Right ventricle myocardium inferior (tissue), 1 donor: ENCODE measurements around the gene TLE7. TPM values are rescaled to one million over a fixed set of nuclear protein-coding genes. Genes with fewer than 3 reads are reported as not detected.

Experiments
- ATAC-seq: fragments of 200-7000 bp; cut with Tn5 transposase; one replicate; pipeline ENCODE4 v1.9.1; 2020; ENCODE audit warnings: mild to moderate bottlenecking, moderate library complexity
- DNase-seq: peaks from one replicate; pipeline ENCODE4 v3.0.0; 2021; ENCODE audit errors: missing footprints
- intact Hi-C: fragments of 100-400 bp; cut with DNase I; formaldehyde crosslinking; loops from one replicate; pipeline ENCODE4 v1.11.0; 2022
- total RNA-seq: library from RNA; stranded (reverse); fragmentation: NEBNext Ultra II Directional; extraction: Animal tissue kit (Norgen Biotek cat#: 25700); gene quantifications from one replicate; pipeline ENCODE4 v1.2.1, GENCODE V29; 2021
- donor health status: DM: no; HTN: yes; CAD: no; lungs with severe emphysema.

Gene TLE7
- total RNA-seq, 1 donor from 2014 or later = not detected

- ATAC-seq = no peak
- intact Hi-C loops = no loop called here
- DNase-seq = no peak
Measured at GRCh38 chr16:71459510-71459909, 17.7 kb upstream of the TLE7 start.

- intact Hi-C loops = no loop called here
- no peak for DNase-seq
Measured at GRCh38 chr16:71456801-71457200, 14.9 kb upstream of the TLE7 start.

DNA sequence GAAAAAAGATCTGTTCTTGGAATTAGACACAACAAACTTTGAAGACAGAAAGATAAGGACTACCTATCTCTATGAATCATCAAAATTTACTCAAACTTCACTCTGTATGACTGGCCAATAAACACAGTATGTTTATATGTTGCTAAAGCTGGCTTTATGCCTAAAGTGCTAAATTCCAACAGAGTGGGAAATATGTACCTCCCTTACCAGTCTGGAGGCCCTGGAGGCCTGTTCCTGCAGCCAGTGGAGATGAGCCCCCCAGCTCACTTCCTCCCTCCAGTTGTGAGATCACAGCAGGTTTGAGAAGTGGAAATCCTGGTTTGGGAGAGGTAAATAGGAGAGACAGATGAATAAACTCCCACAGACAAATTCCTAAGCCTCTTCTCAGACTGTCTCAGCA lies 11.2 kb upstream of the TLE7 start:
- intact Hi-C loops = no loop called here
- ATAC-seq = no peak
- DNase-seq = no peak

More at GRCh38 chr16:71456801-71457200, 14.9 kb upstream of the TLE7 start:
- no peak for ATAC-seq

DNA sequence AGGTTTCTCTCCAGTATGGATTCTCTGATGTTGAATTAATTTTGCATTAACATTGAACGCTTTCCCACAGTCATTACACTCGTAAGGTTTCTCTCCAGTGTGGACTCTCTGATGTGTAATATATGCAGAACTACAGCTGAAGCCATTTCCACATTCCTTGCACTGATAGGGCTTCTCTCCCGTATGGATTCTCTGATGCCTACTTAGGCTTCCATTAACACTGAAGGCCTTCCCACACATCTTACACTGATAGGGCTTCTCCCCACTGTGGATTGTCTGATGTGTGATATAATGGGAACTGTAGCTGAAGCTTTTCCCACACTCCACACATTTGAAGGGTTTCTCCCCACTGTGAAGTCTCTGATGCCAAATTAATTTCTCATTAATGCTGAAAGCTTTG lies 7.2 kb upstream of the TLE7 start:
- ATAC-seq (no peak), DNase-seq (no peak)
- intact Hi-C loops = no loop called here

DNA sequence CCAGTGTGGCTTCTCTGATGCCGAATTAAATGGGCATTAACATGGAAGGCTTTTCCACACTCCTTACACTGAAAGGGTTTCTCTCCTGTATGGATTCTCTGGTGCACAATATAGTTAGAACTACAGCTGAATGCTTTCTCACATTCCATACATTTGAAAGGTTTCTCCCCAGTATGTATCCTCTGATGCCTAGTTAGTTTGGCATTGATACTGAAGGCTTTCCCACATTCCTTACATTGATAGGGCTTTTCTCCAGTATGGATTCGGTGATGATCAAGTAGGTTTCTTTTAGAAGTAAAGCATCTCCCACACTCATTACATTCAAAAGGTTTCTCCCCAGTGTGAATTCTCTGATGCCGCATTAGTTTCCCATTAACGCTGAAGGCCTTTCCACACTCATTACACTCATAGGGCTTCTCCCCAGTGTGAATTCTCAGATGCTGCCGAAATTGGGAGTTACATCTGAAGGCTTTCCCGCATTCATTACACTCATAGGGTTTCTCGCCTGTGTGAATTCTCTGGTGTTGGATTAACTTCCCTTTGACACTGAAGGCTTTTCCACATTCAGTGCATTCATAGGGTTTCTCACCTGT lies 6.5 kb upstream of the TLE7 start:
- intact Hi-C loops = no loop called here
- ATAC-seq (no peak), DNase-seq (no peak)

DNA sequence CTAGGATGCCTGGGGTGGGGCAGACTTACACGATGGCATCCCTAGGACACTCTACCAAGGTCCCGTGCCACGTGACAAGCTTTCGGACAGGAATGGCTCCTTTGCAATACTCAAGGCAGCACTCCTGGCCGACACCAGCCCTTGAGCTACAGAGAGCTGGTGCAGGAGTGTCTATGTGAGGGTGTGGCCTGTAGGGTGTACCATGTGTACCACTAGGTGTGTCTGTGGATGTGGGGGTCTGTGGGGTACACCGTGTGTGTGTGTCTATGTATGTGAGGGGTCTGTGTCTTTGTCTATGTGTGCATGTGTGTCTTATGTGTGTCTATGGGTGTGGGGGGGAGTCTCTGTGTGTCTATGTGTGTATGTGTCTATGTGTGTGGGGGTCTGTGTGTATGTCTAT lies 1.9 kb upstream of the TLE7 start:
- no peak for DNase-seq
- intact Hi-C loops = no loop called here
- ATAC-seq = no peak

DNA sequence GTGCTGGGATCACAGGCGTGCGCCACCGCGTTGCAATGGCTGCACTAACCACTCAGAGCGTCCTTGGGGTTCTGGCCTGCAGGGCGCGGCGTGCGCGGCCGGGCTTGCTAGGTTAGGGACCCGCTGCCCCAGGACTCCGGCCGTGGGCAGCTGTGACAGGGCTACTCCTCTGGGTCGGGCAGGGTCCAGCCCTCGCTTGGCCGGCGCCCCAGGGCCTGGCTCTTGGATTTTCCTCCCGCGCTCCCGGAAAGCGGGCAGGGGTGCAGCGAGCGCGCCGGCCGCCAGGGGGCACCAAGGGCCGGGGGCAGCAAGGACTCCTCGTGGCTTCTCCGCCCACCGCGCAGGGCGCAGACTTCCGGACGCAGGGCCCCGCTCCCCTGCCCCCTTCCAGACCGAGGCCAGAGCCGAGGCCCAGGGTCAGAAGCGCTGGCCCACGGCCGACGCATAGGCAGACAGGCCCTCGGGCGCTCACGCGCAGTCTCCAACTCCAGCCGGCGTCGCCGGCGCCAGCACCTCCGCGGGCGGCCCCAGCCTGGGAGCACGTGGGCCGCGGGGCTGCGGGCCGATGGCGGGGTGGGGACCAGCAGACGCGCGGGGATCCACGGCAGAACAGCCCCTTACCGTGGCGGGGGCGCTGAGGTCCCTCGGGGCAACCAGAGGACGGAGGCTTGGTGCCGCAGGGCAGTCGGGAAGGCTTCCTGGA lies 355 bp downstream of the TLE7 start:
- DNase-seq (no peak), ATAC-seq (no peak)
- intact Hi-C loops = no loop called here

- intact Hi-C loops = no loop called here
- DNase-seq (no peak), ATAC-seq (no peak)
Measured at GRCh38 chr16:71440669-71441347, 1.0 kb downstream of the TLE7 start.

DNA sequence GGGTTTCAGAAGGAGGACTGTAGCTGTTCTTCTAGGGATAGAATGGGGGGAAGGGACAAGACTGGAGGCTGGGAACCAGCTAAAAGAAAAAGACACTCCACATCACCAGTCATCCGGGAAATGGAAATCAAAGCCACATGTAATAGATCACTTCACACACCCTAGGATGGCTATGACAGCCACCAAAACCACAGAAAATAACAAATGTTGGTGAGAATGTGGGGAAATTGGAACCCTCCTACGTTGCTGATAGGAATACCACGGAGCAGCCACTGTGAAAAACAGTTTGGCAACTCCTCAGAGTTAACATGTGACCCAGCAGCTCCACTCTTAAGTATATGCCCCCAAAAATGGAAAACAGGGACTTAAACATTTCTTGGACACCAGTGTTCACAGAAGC lies 2.3 kb downstream of the TLE7 start:
- ATAC-seq = no peak
- intact Hi-C loops = no loop called here

GRCh38 chr16:71436473-71436872 lies 5.4 kb downstream of the TLE7 start:
- intact Hi-C loops = no loop called here
- no peak for ATAC-seq
- DNase-seq = no peak

More for the DNA sequence above, 2.3 kb downstream of the TLE7 start:
- DNase-seq = no peak

GRCh38 chr16:71432906-71433305 lies 8.9 kb downstream of the TLE7 start:
- intact Hi-C loops = no loop called here
- ATAC-seq = no peak
- DNase-seq = no peak

DNA sequence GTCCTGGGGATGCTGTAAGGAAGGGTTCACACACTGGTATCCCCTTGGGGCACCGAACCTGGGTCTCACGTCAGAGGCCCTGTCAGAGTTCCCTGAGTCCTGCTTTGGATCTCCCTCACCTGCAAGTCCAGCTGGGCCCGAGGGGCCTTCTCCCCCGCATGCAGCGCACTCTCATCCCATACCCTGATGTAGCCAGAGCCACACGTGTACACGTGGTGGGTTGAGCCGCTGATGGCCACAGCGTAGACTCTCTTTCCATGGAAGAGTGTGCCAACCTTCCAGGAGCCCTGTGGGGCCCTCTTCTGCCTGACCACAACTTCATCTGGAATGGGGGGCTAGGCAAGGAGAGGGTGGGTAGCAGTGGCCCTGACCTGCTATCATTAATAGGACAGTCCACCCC lies 9.9 kb downstream of the TLE7 start:
- DNase-seq (no peak), ATAC-seq (no peak)
- intact Hi-C loops = no loop called here

DNA sequence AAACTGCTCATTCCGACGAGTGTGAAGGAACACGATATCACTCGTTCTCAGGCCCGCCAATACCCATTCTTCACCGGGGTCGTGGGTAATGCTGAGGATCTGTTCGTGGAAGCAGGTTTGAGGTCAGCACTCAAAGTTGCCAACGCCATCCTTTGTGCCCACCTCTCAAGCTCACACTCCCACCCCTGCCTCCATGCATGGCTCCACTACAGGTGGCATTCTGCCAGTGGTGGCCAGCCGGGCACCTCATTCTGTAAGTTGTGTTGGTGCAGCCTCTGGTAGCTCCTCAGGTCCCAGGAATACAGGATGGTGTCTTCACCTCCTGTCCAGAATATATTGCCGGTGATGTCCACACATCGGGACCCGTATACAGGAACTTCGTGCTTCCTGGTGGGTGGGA lies 10.7 kb downstream of the TLE7 start:
- intact Hi-C loops = no loop called here
- ATAC-seq (no peak), DNase-seq (no peak)

DNA sequence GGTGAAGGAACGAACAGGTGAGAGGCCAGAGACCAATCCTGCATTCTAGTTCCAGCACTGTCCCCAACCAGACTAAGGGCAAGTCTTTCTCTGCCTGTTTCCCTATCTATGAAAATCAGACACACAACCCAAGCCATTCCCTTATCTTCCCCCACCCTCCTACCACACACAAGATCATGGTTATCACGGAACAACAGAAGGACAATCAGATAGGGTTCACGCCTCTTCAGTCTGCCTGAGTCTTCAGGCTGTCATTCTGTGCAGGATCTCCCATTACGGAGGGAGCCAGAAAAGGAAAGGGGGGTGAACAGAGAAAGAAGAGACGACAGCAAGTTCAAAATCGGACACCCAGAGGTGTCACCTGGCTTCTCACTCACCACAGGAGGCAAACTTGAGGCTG lies 11.1 kb downstream of the TLE7 start:
- no peak for ATAC-seq
- intact Hi-C loops = no loop called here

GRCh38 chr16:71429581-71429980 lies 12.3 kb downstream of the TLE7 start:
- no peak for DNase-seq
- intact Hi-C loops = no loop called here
- ATAC-seq = no peak

More for the DNA sequence above, 11.1 kb downstream of the TLE7 start:
- DNase-seq = no peak

DNA sequence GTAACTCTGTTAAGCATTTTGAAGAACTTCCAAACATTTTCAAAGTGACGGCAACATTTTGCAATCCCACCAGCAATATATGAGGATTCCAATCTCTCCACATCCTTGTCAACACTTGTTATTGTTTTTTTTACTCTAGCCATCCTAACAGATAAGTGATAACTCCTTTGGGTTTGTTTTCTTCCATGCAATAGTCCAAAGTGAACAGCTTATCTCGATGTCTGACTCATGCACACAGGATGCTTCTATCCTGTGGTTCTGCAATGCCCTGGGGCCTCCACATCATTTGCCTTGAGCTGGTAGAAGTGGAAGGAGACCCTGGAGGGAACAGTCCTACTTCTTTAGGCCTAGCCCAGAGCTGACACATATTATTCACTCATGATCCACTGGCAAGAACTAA lies 13.0 kb downstream of the TLE7 start:
- DNase-seq = no peak
- ATAC-seq = no peak
- intact Hi-C loops = no loop called here

DNA sequence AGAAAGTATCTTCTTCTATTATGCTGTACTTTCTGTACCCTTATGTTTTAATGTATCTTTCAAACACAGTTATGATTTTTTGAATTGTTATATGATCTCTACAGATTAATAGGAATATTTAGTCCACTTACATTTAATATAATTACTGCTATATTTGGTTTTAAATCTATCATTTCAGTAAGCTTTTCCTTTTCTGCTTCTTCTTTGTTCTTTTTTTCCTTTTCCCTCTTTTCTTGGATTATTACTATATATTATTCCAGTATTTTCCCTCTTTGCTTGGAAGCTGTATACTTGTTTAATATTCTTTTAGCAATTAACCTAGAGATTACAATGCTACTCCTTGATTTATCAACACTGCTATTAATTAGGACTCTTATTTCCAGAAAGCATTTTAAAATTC lies 13.5 kb downstream of the TLE7 start:
- intact Hi-C loops = no loop called here
- no peak for ATAC-seq
- DNase-seq = no peak

- no peak for DNase-seq
- intact Hi-C loops = no loop called here
- ATAC-seq = no peak
Measured at GRCh38 chr16:71426880-71427615, 14.8 kb downstream of the TLE7 start.

- ATAC-seq = no peak
- intact Hi-C loops = no loop called here
- no peak for DNase-seq
Measured at GRCh38 chr16:71426069-71426879, 15.6 kb downstream of the TLE7 start.
